ENCODE results near the gene SNRPA.

SNRPA gene

GRCh38 chr19:40750874-40751537 is at the start of gene SNRPA:
Gene SNRPA (plus strand): TSS chr19:40751203. CDS start chr19:40751409, 206 bp downstream.
- peak; percentile 97 to 99 for DNase-seq

GRCh38 chr19:40701758-40702157 is 49.2 kb upstream of the SNRPA start:
- no peak for DNase-seq

GRCh38 chr19:40702337-40703012 is 48.5 kb upstream of the SNRPA start:
- no peak for DNase-seq

- DNase-seq = no peak
These were observed 47.8 kb upstream of the SNRPA start for GRCh38 chr19:40703029-40703755.

GRCh38 chr19:40704491-40705361 is 46.3 kb upstream of the SNRPA start:
- no peak for DNase-seq

GRCh38 chr19:40705362-40705651 is 45.7 kb upstream of the SNRPA start:
- DNase-seq = no peak

- DNase-seq = no peak
These were observed 44.9 kb upstream of the SNRPA start for GRCh38 chr19:40705950-40706619.

- no peak for DNase-seq
These were observed 43.4 kb upstream of the SNRPA start for GRCh38 chr19:40707615-40708014.

- DNase-seq = no peak
These were observed 41.2 kb upstream of the SNRPA start for GRCh38 chr19:40709817-40710216.

GRCh38 chr19:40713939-40714338 is 37.1 kb upstream of the SNRPA start:
- DNase-seq = no peak

- peak; percentile 96 to 97 for DNase-seq
These were observed 36.3 kb upstream of the SNRPA start for GRCh38 chr19:40714441-40715299.

GRCh38 chr19:40716031-40716481 is 34.9 kb upstream of the SNRPA start:
- DNase-seq = no peak

GRCh38 chr19:40716482-40717324 is 34.3 kb upstream of the SNRPA start, which contains the start of the genes COQ8B and ITPKC:
Gene COQ8B (minus strand): TSS chr19:40716886. CDS start chr19:40714632, 2,254 bp downstream.
Gene ITPKC (plus strand): TSS chr19:40717112. CDS start chr19:40717136, 24 bp downstream.
- DNase-seq = peak; percentile 98 to 99

GRCh38 chr19:40717325-40717879 is 33.6 kb upstream of the SNRPA start:
- DNase-seq = no peak

GRCh38 chr19:40717880-40718773 is 32.9 kb upstream of the SNRPA start:
- DNase-seq = no peak

GRCh38 chr19:40718774-40719391 is 32.1 kb upstream of the SNRPA start:
- no peak for DNase-seq

- no peak for DNase-seq
These were observed 31.5 kb upstream of the SNRPA start for GRCh38 chr19:40719414-40719894.

GRCh38 chr19:40721140-40721486 is 29.9 kb upstream of the SNRPA start:
- no peak for DNase-seq

Measured in NCI-H1930 (cell line).